Thoracic aorta (tissue), 2 donors: ENCODE results near the gene PCDHB8. TPM values are rescaled to one million over a fixed set of nuclear protein-coding genes. Genes with fewer than 3 reads are reported as not detected.
A peak's percentile ranks its signal among the peaks of the same experiment; 100 is the strongest.
"Not testable (repeated sequence)": the region's sequence is repeated elsewhere in the genome, so short reads cannot be mapped to it uniquely, and the experiment has no call there.

Experiments
- ATAC-seq: fragments of 150-250 bp; one replicate; pipeline ENCODE4 v1.8.0; 2017; ENCODE audit warnings: low read depth; ENCODE audit not compliant: insufficient number of reproducible peaks, low FRiP score
- DNase-seq: peaks from one replicate; pipeline ENCODE4 v3.0.0-alpha.2; 2020; ENCODE audit warnings: low spot score
- H3K27ac ChIP-seq, 2 donors: fragments of 200-600 bp; sonication (generic); 1 replicate in 1 of 2; 2 replicates in 1 of 2; pipeline ENCODE4 v1.5.1; 2016; ENCODE audit warnings: mild to moderate bottlenecking in 2 of 2, moderate library complexity in 2 of 2
- H3K27me3 ChIP-seq: fragments of 200-600 bp; sonication (generic); replicated peaks from 2 replicates; pipeline ENCODE4 v1.6.0; 2016; ENCODE audit warnings: mild to moderate bottlenecking; ENCODE audit not compliant: insufficient read depth
- H3K36me3 ChIP-seq: fragments of 200-600 bp; sonication (generic); one replicate; pipeline ENCODE4 v1.5.1; 2016
- H3K4me1 ChIP-seq, 2 donors: fragments of 200-600 bp; sonication (generic); 1 replicate in 1 of 2; 2 replicates in 1 of 2; pipeline versions ENCODE4 v1.5.1 to v1.6.0; 2016; ENCODE audit warnings: low read depth in 2 of 2, mild to moderate bottlenecking in 1 of 2; ENCODE audit not compliant: control insufficient read depth in 1 of 2
- H3K4me3 ChIP-seq: fragments of 200-600 bp; sonication (generic); 2 replicates; pipeline ENCODE4 v1.5.1; 2016; ENCODE audit warnings: mild to moderate bottlenecking
- H3K9me3 ChIP-seq: fragments of 200-600 bp; sonication (generic); 2 replicates; pipeline ENCODE4 v1.5.1; 2016
- CTCF ChIP-seq: fragments of 200-600 bp; sonication (generic); IDR thresholded peaks from one replicate; pipeline ENCODE4 v1.5.1; 2019; ENCODE audit warnings: antibody characterized with exemption
- total RNA-seq, 2 donors: library from RNA; depleted of rRNA; stranded (reverse); fragments of >200 nt; gene quantifications; one replicate each; pipeline versions ENCODE4 v1.1.0 to v1.2.3, GENCODE V29; 2016

PCDHB8 gene
- total RNA-seq, 2 donors from 2014 or later: 0.95 to 1.7 TPM

GRCh38 chr5:141215504-141215903, 37.9 kb downstream of the PCDHB8 start:
- peaks cover 68% of the 10 kb centered on the region for H3K9me3 ChIP-seq
- not testable (repeated sequence) for DNase-seq, H3K27ac ChIP-seq, H3K4me1 ChIP-seq, H3K36me3 ChIP-seq, ATAC-seq, H3K27me3 ChIP-seq, H3K4me3 ChIP-seq

DNA sequence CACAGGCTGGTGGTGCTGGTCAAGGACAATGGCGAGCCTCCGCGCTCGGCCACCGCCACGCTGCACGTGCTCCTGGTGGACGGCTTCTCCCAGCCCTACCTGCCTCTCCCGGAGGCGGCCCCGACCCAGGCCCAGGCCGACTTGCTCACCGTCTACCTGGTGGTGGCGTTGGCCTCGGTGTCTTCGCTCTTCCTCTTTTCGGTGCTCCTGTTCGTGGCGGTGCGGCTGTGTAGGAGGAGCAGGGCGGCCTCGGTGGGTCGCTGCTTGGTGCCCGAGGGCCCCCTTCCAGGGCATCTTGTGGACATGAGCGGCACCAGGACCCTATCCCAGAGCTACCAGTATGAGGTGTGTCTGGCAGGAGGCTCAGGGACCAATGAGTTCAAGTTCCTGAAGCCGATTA, 38.4 kb downstream of the PCDHB8 start:
- not testable (repeated sequence) for H3K4me3 ChIP-seq, ATAC-seq, H3K36me3 ChIP-seq, H3K27ac ChIP-seq, DNase-seq, H3K4me1 ChIP-seq, H3K27me3 ChIP-seq
- H3K9me3 ChIP-seq: peaks cover 71% of the 10 kb centered on the region

- peak within 1 kb of the TSS; percentile 42 for H3K4me3 ChIP-seq
- ATAC-seq (no peak), DNase-seq (no peak)
- TF ChIP-seq CTCF: no peak
- H3K36me3 ChIP-seq: no peaks in the 10 kb centered on the region
- no peaks in the 10 kb centered on the region for H3K4me1 ChIP-seq
- peaks cover 89% of the 10 kb centered on the region for H3K9me3 ChIP-seq
- H3K27ac ChIP-seq: no peak within 1 kb of the TSS
- H3K27me3 ChIP-seq: no peaks in the 10 kb centered on the region
These were observed 45.7 kb downstream of the PCDHB8 start, which contains the start of gene PCDHB14 for GRCh38 chr5:141223112-141223783. PCDHB14 (plus strand) TSS chr5:141223343; CDS start chr5:141223506, 163 bp downstream.

GRCh38 chr5:141224844-141225243, 47.3 kb downstream of the PCDHB8 start:
- not testable (repeated sequence) for H3K27me3 ChIP-seq, ATAC-seq, H3K36me3 ChIP-seq, DNase-seq, H3K4me3 ChIP-seq, H3K27ac ChIP-seq, H3K4me1 ChIP-seq
- H3K9me3 ChIP-seq: peaks cover 82% of the 10 kb centered on the region

DNA sequence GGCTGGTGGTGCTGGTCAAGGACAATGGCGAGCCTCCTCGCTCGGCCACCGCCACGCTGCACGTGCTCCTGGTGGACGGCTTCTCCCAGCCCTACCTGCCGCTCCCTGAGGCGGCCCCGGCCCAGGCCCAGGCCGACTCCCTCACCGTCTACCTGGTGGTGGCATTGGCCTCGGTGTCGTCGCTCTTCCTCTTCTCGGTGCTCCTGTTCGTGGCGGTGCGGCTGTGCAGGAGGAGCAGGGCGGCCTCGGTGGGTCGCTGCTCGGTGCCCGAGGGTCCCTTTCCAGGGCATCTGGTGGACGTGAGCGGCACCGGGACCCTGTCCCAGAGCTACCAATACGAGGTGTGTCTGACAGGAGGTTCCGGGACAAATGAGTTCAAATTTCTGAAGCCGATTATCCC, 47.8 kb downstream of the PCDHB8 start:
- H3K27me3 ChIP-seq, ATAC-seq, H3K36me3 ChIP-seq, DNase-seq, H3K4me1 ChIP-seq, H3K27ac ChIP-seq: not testable (repeated sequence)
- H3K9me3 ChIP-seq: peaks cover 80% of the 10 kb centered on the region
- peak overlapping the region; percentile 21 for H3K4me3 ChIP-seq

Other genes starting within 250 kb of the PCDHB8 start
- under 1 TPM in 1 of 2 donors, not detected in 1; 0.71 TPM for gene PCDHAC2, start 211.3 kb upstream of the PCDHB8 start, total RNA-seq
- gene PCDHB1, start 126.4 kb upstream of the PCDHB8 start, total RNA-seq: not detected
- 1 to 10 TPM; 2.3 to 4.6 TPM for gene PCDHB2, start 83.2 kb upstream of the PCDHB8 start, total RNA-seq
- gene PCDHB3, start 77.3 kb upstream of the PCDHB8 start, total RNA-seq: 1 to 10 TPM; 2.3 to 3.7 TPM
- 10 to 100 TPM in 1 of 2 donors, 1 to 10 TPM in 1; 2.8 to 14.5 TPM for gene PCDHB4, start 56.0 kb upstream of the PCDHB8 start, total RNA-seq
- 10 to 100 TPM in 1 of 2 donors, 1 to 10 TPM in 1; 4.8 to 11.0 TPM for gene PCDHB5, start 42.6 kb upstream of the PCDHB8 start, total RNA-seq
- gene PCDHB6, start 27.7 kb upstream of the PCDHB8 start, total RNA-seq: 1 to 10 TPM; 3.2 to 3.8 TPM
- 1 to 10 TPM; 4.2 to 7.1 TPM for gene PCDHB7, start 5.1 kb upstream of the PCDHB8 start, total RNA-seq
- gene PCDHB16, start 4.6 kb downstream of the PCDHB8 start, total RNA-seq: 10 to 100 TPM in 1 of 2 donors, 1 to 10 TPM in 1; 9.1 to 11.6 TPM
- 1 to 10 TPM; 4.2 to 9.6 TPM for gene PCDHB9, start 9.4 kb downstream of the PCDHB8 start, total RNA-seq
- 1 to 10 TPM; 6.1 to 9.1 TPM for gene PCDHB10, start 14.6 kb downstream of the PCDHB8 start, total RNA-seq
- 10 to 100 TPM in 1 of 2 donors, 1 to 10 TPM in 1; 6.0 to 10.6 TPM for gene PCDHB11, start 21.8 kb downstream of the PCDHB8 start, total RNA-seq
- 1 to 10 TPM; 7.3 to 7.4 TPM for gene PCDHB12, start 30.9 kb downstream of the PCDHB8 start, total RNA-seq
- gene PCDHB13, start 36.1 kb downstream of the PCDHB8 start, total RNA-seq: 10 to 100 TPM in 1 of 2 donors, 1 to 10 TPM in 1; 8.0 to 16.1 TPM
- 10 to 100 TPM; 10.2 to 14.6 TPM for gene PCDHB14, start 45.6 kb downstream of the PCDHB8 start, total RNA-seq
- 10 to 100 TPM in 1 of 2 donors, 1 to 10 TPM in 1; 6.1 to 10.7 TPM for gene PCDHB15, start 67.6 kb downstream of the PCDHB8 start, total RNA-seq
- 1 to 10 TPM; 2.0 to 3.5 TPM for gene SLC25A2, start 126.3 kb downstream of the PCDHB8 start, total RNA-seq
- 10 to 100 TPM; 35.9 to 56.1 TPM for gene TAF7, start 143.0 kb downstream of the PCDHB8 start, total RNA-seq
- 1 to 10 TPM in 1 of 2 donors, under 1 TPM in 1; 0.41 to 2.8 TPM for gene PCDHGA1, start 152.7 kb downstream of the PCDHB8 start, total RNA-seq
- 10 to 100 TPM in 1 of 2 donors, 1 to 10 TPM in 1; 8.5 to 13.8 TPM for gene PCDHGA2, start 161.0 kb downstream of the PCDHB8 start, total RNA-seq
- gene PCDHGA3, start 166.0 kb downstream of the PCDHB8 start, total RNA-seq: 1 to 10 TPM; 5.3 to 9.1 TPM
- 10 to 100 TPM in 1 of 2 donors, 1 to 10 TPM in 1; 6.8 to 11.4 TPM for gene PCDHGB1, start 172.3 kb downstream of the PCDHB8 start, total RNA-seq
- 10 to 100 TPM; 11.4 TPM for gene PCDHGA4, start 177.2 kb downstream of the PCDHB8 start, total RNA-seq
- 10 to 100 TPM in 1 of 2 donors, 1 to 10 TPM in 1; 9.7 to 13.4 TPM for gene PCDHGB2, start 182.2 kb downstream of the PCDHB8 start, total RNA-seq
- gene PCDHGA5, start 186.4 kb downstream of the PCDHB8 start, total RNA-seq: 10 to 100 TPM in 1 of 2 donors, 1 to 10 TPM in 1; 9.5 to 12.5 TPM
- gene PCDHGB3, start 192.5 kb downstream of the PCDHB8 start, total RNA-seq: 10 to 100 TPM; 11.2 to 15.4 TPM
- 10 to 100 TPM; 12.0 to 13.1 TPM for gene PCDHGA6, start 196.1 kb downstream of the PCDHB8 start, total RNA-seq
- gene PCDHGA7, start 205.0 kb downstream of the PCDHB8 start, total RNA-seq: 10 to 100 TPM; 11.9 to 12.2 TPM
- gene PCDHGB4, start 209.9 kb downstream of the PCDHB8 start, total RNA-seq: 10 to 100 TPM; 11.6 to 18.1 TPM
- gene PCDHGA8, start 214.8 kb downstream of the PCDHB8 start, total RNA-seq: 10 to 100 TPM in 1 of 2 donors, 1 to 10 TPM in 1; 7.5 to 13.9 TPM
- 10 to 100 TPM; 20.8 to 26.3 TPM for gene PCDHGB5, start 220.2 kb downstream of the PCDHB8 start, total RNA-seq
- gene PCDHGA9, start 225.0 kb downstream of the PCDHB8 start, total RNA-seq: 10 to 100 TPM; 12.0 to 18.6 TPM
- 10 to 100 TPM in 1 of 2 donors, 1 to 10 TPM in 1; 9.5 to 17.2 TPM for gene PCDHGB6, start 230.2 kb downstream of the PCDHB8 start, total RNA-seq
- 10 to 100 TPM; 11.1 to 14.4 TPM for gene PCDHGA10, start 235.2 kb downstream of the PCDHB8 start, total RNA-seq
- 10 to 100 TPM; 18.0 to 28.1 TPM for gene PCDHGB7, start 239.9 kb downstream of the PCDHB8 start, total RNA-seq
- 10 to 100 TPM; 10.4 to 11.6 TPM for gene PCDHGA11, start 243.3 kb downstream of the PCDHB8 start, total RNA-seq